IMR-90 (cell line): Measurements from ENCODE around the gene KDM4B.

Experiments used
- NFE2L2 ChIP-seq: fragments of 150-350 bp; IDR thresholded peaks from 2 replicates; pipeline ENCODE4 v1.6.1; 2016; ENCODE audit warnings: low read depth, mild to moderate bottlenecking, low read length
- POLR2A ChIP-seq: IDR thresholded peaks from 2 replicates; pipeline ENCODE4 v1.6.1; 2012; ENCODE audit warnings: mild to moderate bottlenecking, low read depth, low read length
- RFX5 ChIP-seq: IDR thresholded peaks from 2 replicates; pipeline ENCODE4 v1.8.0; 2012; ENCODE audit warnings: low read depth, mild to moderate bottlenecking, low read length, moderate library complexity
- TF ChIP-seq, protein P1 (sequence below): conservative IDR thresholded peaks from 2 replicates; pipeline ENCODE4 v1.5.1; 2012; ENCODE audit warnings: mild to moderate bottlenecking, low read depth, low read length, improper control_type of control experiment
- TF ChIP-seq, protein P2 (sequence below): fragments of 150-350 bp; IDR thresholded peaks from 2 replicates; pipeline ENCODE4 v1.6.1; 2017; ENCODE audit warnings: mild to moderate bottlenecking, antibody characterized with exemption, low read length, low read depth
- TF ChIP-seq, protein P3 (sequence below): fragments of 150-350 bp; IDR thresholded peaks from 2 replicates; pipeline ENCODE4 v1.6.1; 2016; ENCODE audit warnings: low read depth, mild to moderate bottlenecking, low read length, moderate library complexity, borderline replicate concordance

DNA sequence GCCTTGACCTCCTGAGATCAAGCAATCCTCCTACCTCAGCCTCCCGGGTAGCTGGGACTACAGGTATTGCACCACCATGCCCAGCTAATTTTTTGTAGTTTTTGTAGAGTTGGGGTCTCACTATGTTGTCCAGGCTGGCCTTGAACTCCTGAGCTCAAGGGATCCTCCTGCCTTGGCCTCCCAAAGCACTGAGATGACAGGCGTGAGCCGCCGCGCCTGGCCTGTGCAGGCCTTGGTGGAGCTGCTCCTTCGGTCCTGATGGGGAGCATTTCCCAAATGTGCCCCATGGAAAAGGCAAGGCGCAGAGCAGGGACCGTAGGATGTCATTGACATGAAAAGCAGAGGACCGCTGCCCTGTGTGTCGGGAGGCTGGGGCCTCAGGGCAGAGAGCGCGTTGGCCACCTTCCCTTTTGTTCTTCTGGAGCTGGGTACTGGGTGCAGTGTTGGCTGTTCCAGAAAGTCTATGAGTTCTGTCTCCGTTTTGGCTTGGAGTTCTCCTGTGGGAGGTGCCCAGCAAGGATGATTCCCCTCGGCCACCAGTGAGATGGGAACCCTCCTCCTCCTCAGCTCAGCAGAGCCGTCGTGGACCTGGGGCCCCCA lies 128.5 kb downstream of the KDM4B start:
- TF ChIP-seq RFX5, result no peak
- TF ChIP-seq, protein P1, sequence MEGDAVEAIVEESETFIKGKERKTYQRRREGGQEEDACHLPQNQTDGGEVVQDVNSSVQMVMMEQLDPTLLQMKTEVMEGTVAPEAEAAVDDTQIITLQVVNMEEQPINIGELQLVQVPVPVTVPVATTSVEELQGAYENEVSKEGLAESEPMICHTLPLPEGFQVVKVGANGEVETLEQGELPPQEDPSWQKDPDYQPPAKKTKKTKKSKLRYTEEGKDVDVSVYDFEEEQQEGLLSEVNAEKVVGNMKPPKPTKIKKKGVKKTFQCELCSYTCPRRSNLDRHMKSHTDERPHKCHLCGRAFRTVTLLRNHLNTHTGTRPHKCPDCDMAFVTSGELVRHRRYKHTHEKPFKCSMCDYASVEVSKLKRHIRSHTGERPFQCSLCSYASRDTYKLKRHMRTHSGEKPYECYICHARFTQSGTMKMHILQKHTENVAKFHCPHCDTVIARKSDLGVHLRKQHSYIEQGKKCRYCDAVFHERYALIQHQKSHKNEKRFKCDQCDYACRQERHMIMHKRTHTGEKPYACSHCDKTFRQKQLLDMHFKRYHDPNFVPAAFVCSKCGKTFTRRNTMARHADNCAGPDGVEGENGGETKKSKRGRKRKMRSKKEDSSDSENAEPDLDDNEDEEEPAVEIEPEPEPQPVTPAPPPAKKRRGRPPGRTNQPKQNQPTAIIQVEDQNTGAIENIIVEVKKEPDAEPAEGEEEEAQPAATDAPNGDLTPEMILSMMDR, result no peak
- no peak for TF ChIP-seq NFE2L2
- TF ChIP-seq POLR2A, result no peak
- TF ChIP-seq, protein P2, sequence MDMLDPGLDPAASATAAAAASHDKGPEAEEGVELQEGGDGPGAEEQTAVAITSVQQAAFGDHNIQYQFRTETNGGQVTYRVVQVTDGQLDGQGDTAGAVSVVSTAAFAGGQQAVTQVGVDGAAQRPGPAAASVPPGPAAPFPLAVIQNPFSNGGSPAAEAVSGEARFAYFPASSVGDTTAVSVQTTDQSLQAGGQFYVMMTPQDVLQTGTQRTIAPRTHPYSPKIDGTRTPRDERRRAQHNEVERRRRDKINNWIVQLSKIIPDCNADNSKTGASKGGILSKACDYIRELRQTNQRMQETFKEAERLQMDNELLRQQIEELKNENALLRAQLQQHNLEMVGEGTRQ, result no peak
- TF ChIP-seq, protein P3, sequence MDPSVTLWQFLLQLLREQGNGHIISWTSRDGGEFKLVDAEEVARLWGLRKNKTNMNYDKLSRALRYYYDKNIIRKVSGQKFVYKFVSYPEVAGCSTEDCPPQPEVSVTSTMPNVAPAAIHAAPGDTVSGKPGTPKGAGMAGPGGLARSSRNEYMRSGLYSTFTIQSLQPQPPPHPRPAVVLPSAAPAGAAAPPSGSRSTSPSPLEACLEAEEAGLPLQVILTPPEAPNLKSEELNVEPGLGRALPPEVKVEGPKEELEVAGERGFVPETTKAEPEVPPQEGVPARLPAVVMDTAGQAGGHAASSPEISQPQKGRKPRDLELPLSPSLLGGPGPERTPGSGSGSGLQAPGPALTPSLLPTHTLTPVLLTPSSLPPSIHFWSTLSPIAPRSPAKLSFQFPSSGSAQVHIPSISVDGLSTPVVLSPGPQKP, result no peak
